ENCODE measurements around the gene NEURL4. TPM values are rescaled to one million over a fixed set of nuclear protein-coding genes. Genes with fewer than 3 reads are reported as not detected.

Gene NEURL4
- total and polyA plus RNA-seq, 8 donors: 6.9 to 84.0 (median 24.8) TPM

DNA sequence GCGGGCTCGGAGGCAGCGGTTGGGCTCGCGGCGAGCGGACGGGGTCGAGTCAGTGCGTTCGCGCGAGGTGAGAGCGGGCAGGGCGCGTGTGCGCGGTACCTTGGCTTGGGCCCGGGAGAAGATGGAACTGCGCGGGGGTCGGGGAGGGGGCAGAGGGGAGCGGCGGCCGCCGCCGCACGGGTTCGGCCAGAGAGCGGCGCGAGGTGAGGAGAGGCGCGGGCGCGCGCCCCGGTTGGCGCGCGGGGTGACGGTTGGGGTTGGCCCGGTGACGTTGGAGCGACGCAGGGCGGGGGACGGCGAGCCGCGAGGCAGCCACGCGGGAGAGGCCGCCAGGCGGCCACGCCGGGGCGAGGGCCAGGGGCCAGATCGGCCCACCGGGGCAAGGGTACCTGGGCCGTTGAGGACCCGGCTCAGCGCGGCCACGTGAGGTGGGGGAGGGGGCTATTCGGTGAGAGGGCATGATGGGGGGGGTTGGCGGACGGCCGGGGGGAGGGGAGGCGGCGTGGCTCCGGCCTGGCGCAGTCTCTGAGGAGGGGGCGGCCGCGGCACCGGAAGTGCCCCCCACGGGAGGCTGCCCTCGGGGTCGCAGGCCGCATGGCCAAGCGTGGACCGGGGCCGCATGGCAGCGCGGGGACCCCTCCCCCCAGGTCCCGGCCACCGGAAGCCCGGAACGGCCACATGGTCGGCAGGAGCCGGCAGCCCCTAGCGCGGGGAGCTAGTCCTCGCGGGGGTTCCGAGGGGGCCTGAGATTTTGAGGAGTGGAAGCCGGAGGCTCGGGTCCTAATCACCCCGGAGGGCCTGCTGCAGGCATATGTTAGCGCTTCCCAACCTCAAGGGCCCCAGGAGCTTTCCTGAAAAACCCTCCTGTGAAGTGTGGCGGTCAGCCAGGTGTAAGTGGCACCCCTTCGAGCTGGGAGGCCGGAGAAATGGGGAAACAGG lies 21.2 kb downstream of the NEURL4 start:
- 0 to 1% (median 1%) methylated on average over 45 to 104 of the region's 104 CpGs for WGBS, 5 donors
- H3K4me3 ChIP-seq: peak overlapping the region; percentile 94 to 99 (median 98)
- no peaks in the 10 kb centered on the region for H3K27me3 ChIP-seq
- DNase-seq: peak; percentile 51 to 82
- H3K36me3 ChIP-seq: peaks cover 31 to 38% (median 37%) of the 10 kb centered on the region in 4 donors
- TF ChIP-seq EP300 (IDR thresholded peaks at IDR 0.05) (no peak), POLR2A (IDR thresholded peaks at IDR 0.05) (no peak)
- TF ChIP-seq, protein P1, sequence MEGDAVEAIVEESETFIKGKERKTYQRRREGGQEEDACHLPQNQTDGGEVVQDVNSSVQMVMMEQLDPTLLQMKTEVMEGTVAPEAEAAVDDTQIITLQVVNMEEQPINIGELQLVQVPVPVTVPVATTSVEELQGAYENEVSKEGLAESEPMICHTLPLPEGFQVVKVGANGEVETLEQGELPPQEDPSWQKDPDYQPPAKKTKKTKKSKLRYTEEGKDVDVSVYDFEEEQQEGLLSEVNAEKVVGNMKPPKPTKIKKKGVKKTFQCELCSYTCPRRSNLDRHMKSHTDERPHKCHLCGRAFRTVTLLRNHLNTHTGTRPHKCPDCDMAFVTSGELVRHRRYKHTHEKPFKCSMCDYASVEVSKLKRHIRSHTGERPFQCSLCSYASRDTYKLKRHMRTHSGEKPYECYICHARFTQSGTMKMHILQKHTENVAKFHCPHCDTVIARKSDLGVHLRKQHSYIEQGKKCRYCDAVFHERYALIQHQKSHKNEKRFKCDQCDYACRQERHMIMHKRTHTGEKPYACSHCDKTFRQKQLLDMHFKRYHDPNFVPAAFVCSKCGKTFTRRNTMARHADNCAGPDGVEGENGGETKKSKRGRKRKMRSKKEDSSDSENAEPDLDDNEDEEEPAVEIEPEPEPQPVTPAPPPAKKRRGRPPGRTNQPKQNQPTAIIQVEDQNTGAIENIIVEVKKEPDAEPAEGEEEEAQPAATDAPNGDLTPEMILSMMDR (IDR thresholded peaks at IDR 0.05): no peak
- peaks cover 24 to 49% (median 43%) of the 10 kb centered on the region in 4 donors for H3K4me1 ChIP-seq
- H3K9me3 ChIP-seq: no peaks in the 10 kb centered on the region
- intact Hi-C loops (cut with DNase I; ENCODE audit: low total_unique reads): no loop called here
- H3K27ac ChIP-seq: peak overlapping the region; percentile 98 to 100 (median 100)

DNA sequence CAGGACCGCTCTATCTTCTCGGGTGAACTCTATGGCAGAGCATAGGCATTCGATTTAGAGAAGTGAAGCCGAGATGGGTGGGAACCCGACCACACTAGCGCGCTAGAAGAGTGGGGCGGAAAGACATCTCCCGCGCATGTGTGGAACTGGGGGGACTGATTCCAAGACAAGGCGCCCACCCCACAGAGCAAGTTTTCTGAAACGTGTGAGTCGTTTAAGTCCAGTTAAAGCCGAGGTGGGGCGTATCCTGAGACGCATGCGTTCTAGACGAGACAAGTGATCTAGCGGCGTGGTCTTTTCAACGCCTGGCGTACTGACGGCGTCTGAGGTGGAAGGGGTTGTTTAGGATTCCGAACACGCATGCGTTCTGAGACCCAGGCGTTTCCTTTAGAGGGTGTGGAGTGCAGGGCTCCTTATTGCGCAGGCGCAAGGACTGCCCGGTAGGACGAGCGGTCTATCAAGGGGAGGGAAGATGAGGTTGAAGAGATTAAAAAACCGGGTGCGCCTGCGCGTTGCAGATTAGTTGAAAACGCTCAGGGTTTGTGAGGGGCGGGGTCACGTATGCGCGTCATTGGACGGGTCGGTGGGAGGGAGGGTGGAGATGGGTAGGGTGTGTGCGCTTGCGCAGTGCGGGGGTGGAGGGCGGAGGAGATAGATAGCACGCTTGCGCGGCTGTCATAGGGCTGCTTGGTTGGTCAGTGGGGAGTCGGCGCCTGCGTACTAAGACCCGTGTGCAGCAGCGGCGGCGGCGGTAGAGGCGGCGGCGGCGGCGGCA lies 22.0 kb downstream of the NEURL4 start, which contains the start of gene EIF5A:
Gene EIF5A, plus strand, starts transcription at position 718 of the 775 bp plus-strand sequence. CDS start 2,008 bp downstream, outside the sequence.
- intact Hi-C loops (cut with DNase I; ENCODE audit: low total_unique reads): no loop called here
- Histone ChIP-seq H3K4me3 (peak within 1 kb of the TSS; percentile 94 to 99 (median 98)), H3K27ac (peak within 1 kb of the TSS; percentile 98 to 100 (median 100)), H3K36me3 (peaks cover 23 to 29% (median 28%) of the 10 kb centered on the region in 4 donors), H3K27me3 (no peaks in the 10 kb centered on the region), H3K4me1 (peaks cover 17 to 40% (median 37%) of the 10 kb centered on the region in 4 donors), H3K9me3 (no peaks in the 10 kb centered on the region)
- WGBS, 5 donors: 0 to 1% (median 0%) methylated on average over 55 to 64 of the region's 64 CpGs
- TF ChIP-seq POLR2A (IDR thresholded peaks at IDR 0.05): peak in 2 of 4 donors; percentile 84 to 85
- TF ChIP-seq, protein P1 (IDR thresholded peaks at IDR 0.05): peak in 1 of 7 experiments; percentile 12
- peak; percentile 94 to 97 (median 95) for TF ChIP-seq POLR2AphosphoS5 (IDR thresholded peaks at IDR 0.05)
- TF ChIP-seq EP300 (IDR thresholded peaks at IDR 0.05): no peak
- peak; percentile 100 for DNase-seq

DNA sequence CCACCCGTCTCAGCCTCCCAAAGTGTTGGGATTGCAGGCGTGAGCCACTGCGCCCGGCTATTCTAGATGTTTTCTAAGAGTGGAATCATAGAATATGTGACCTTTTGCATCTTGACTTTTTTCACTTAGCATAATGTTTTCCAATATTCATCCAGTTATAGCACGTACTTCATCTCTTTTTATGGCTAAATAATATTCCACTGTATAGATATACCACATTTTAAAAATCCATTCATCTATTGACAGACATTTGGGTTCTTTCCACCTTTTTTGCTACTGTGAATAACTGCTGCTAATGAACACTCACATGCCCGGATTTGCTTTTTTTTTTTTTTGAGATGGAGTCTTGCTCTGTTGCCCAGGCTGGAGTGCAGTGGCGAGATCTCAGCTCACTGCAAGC lies 25.0 kb downstream of the NEURL4 start:
- no peaks in the 10 kb centered on the region for H3K9me3 ChIP-seq
- WGBS, 5 donors: 93 to 99% (median 97%) methylated on average over 7 of the region's 7 CpGs
- intact Hi-C loops (cut with DNase I; ENCODE audit: low total_unique reads): no loop called here
- H3K27ac ChIP-seq: no peak overlapping the region
- peaks cover 4 to 14% (median 11%) of the 10 kb centered on the region in 4 donors for H3K4me1 ChIP-seq
- H3K27me3 ChIP-seq: no peaks in the 10 kb centered on the region
- no peaks in the 10 kb centered on the region for H3K36me3 ChIP-seq
- H3K4me3 ChIP-seq: no peak overlapping the region
- TF ChIP-seq POLR2AphosphoS5 (IDR thresholded peaks at IDR 0.05) (no peak), POLR2A (IDR thresholded peaks at IDR 0.05) (no peak), EP300 (IDR thresholded peaks at IDR 0.05) (no peak)
- no peak for DNase-seq

DNA sequence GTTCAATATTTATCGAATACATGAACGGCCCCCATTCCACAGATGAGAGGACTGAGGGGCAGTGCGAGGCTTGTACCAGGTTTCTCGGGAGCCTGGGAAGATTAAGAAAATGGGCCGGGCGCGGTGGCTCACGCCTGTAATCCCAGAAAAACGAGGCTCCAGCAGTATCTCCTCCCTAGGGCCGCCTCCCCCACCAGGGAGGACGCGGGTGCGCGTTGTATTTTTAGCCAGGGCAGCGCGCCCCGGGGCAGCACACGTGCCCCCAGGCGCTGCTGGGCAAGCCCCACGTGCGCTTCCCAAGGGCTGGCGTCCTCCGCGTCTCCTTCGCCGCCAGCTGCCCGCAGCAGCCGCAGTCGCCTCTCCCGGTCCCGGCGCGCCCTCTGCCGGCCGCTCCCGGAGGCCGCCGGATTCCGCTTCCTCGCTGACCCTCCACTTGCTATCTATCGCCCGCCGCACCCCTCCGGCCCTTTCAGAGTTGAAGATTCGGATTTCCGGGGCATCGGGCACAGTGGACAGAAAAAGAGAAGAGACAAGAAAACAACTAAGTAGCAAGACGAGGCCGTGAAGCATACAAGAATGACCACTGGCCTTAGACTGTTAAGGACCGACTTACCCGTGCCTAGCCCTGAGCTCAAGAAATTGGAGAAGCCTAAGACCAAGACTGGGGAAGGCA lies 32.8 kb downstream of the NEURL4 start:
- 2 to 8% (median 2%) methylated on average over 31 to 51 of the region's 51 CpGs for WGBS, 5 donors
- Histone ChIP-seq H3K9me3 (no peaks in the 10 kb centered on the region), H3K27ac (peak overlapping the region in 4 of 5 donors; percentile 0 to 68 (median 51)), H3K4me1 (peaks cover 31 to 51% (median 44%) of the 10 kb centered on the region in 4 donors), H3K36me3 (no peaks in the 10 kb centered on the region), H3K27me3 (peaks cover 0 to 70% (median 28%) of the 10 kb centered on the region in 3 donors), H3K4me3 (peak overlapping the region; percentile 2 to 25 (median 14))
- DNase-seq: peak; percentile 85 to 95
- intact Hi-C loops (cut with DNase I; ENCODE audit: low total_unique reads): no loop called here
- peak in 2 of 3 donors; percentile 64 to 76 for TF ChIP-seq POLR2AphosphoS5 (IDR thresholded peaks at IDR 0.05)
- no peak for TF ChIP-seq EP300 (IDR thresholded peaks at IDR 0.05)
- TF ChIP-seq, protein P1 (IDR thresholded peaks at IDR 0.05): peak in 5 of 7 experiments; percentile 84 to 97 (median 94)

All from stomach (tissue), 9 donors.